Measurements from ENCODE around the gene RASSF1.
A peak's percentile ranks its signal among the peaks of the same experiment; 100 is the strongest.
"Not testable (repeated sequence)": the region's sequence is repeated elsewhere in the genome, so short reads cannot be mapped to it uniquely, and the experiment has no call there.

Gene RASSF1

GRCh38 chr3:50323614-50324199 lies 16.9 kb downstream of the RASSF1 start:
- no peak for DNase-seq (ENCODE audit: low read depth in 2 of 2)

GRCh38 chr3:50323092-50323600 lies 17.5 kb downstream of the RASSF1 start:
- DNase-seq (ENCODE audit: low read depth in 2 of 2) = no peak

- DNase-seq (ENCODE audit: low read depth in 2 of 2) = no peak
These were observed 18.1 kb downstream of the RASSF1 start, which contains the start of gene HYAL2 for GRCh38 chr3:50322386-50323091. Gene HYAL2 (minus strand): TSS chr3:50322745. CDS start chr3:50320489, 2,256 bp downstream.

- DNase-seq (ENCODE audit: low read depth in 2 of 2) = no peak
These were observed 18.6 kb downstream of the RASSF1 start for GRCh38 chr3:50322115-50322385.

GRCh38 chr3:50321336-50322114 lies 19.1 kb downstream of the RASSF1 start:
- DNase-seq (ENCODE audit: low read depth in 2 of 2) = peak; percentile 75 to 84

GRCh38 chr3:50320853-50321335 lies 19.7 kb downstream of the RASSF1 start:
- peak in 1 of 2 donors; percentile 62 for DNase-seq (ENCODE audit: low read depth in 2 of 2)

GRCh38 chr3:50319894-50320625 lies 20.6 kb downstream of the RASSF1 start:
- DNase-seq (ENCODE audit: low read depth in 2 of 2) = no peak

- no peak for DNase-seq (ENCODE audit: low read depth in 2 of 2)
These were observed 21.3 kb downstream of the RASSF1 start for GRCh38 chr3:50319181-50319893.

- no peak for DNase-seq (ENCODE audit: low read depth in 2 of 2)
These were observed 22.0 kb downstream of the RASSF1 start for GRCh38 chr3:50318615-50319014.

- DNase-seq (ENCODE audit: low read depth in 2 of 2) = no peak
These were observed 22.5 kb downstream of the RASSF1 start for GRCh38 chr3:50318163-50318562.

GRCh38 chr3:50317300-50317699 lies 23.3 kb downstream of the RASSF1 start:
- no peak for DNase-seq (ENCODE audit: low read depth in 2 of 2)

GRCh38 chr3:50316657-50317242 lies 23.9 kb downstream of the RASSF1 start:
- no peak for DNase-seq (ENCODE audit: low read depth in 2 of 2)

GRCh38 chr3:50314816-50315215 lies 25.8 kb downstream of the RASSF1 start:
- DNase-seq (ENCODE audit: low read depth in 2 of 2) = no peak

GRCh38 chr3:50314342-50314741 lies 26.3 kb downstream of the RASSF1 start:
- DNase-seq (ENCODE audit: low read depth in 2 of 2) = no peak

GRCh38 chr3:50312041-50312440 lies 28.6 kb downstream of the RASSF1 start:
- DNase-seq (ENCODE audit: low read depth in 2 of 2) = not testable (repeated sequence)

GRCh38 chr3:50304601-50305000 lies 36.0 kb downstream of the RASSF1 start:
- DNase-seq (ENCODE audit: low read depth in 2 of 2) = no peak

GRCh38 chr3:50303013-50303815 lies 37.4 kb downstream of the RASSF1 start, which contains the start of gene HYAL1:
Gene HYAL1 (minus strand): TSS chr3:50303574. CDS start chr3:50302956, 618 bp downstream.
- no peak for DNase-seq (ENCODE audit: low read depth in 2 of 2)

GRCh38 chr3:50302095-50303012 lies 38.3 kb downstream of the RASSF1 start:
- DNase-seq (ENCODE audit: low read depth in 2 of 2) = no peak
